ENCODE results near the gene CLTA.

Gene CLTA

GRCh38 chr9:36190388-36191289 is at the start of gene CLTA:
Gene CLTA (plus strand): TSS chr9:36190921. CDS start chr9:36191057, 136 bp downstream.
- TF ChIP-seq ZFX (IDR thresholded peaks at IDR 0.05) (peak; percentile 93), CTCF (conservative IDR thresholded peaks at IDR 0.05) (peak; percentile 82)
- peak within 1 kb of the TSS; percentile 95 for H3K27ac ChIP-seq

GRCh38 chr9:36141288-36141687 is 49.4 kb upstream of the CLTA start:
- H3K27ac ChIP-seq, result peak overlapping the region; percentile 27
- TF ChIP-seq ZFX (IDR thresholded peaks at IDR 0.05), result no peak
- TF ChIP-seq CTCF (conservative IDR thresholded peaks at IDR 0.05), result no peak; the same call in 1 of the 2 replicates

- H3K27ac ChIP-seq, result peak overlapping the region; percentile 27; the same call in 1 of the 2 replicates
- no peak for TF ChIP-seq CTCF (conservative IDR thresholded peaks at IDR 0.05)
- no peak for TF ChIP-seq ZFX (IDR thresholded peaks at IDR 0.05)
These were observed 49.0 kb upstream of the CLTA start for GRCh38 chr9:36141761-36142160.

- H3K27ac ChIP-seq, result no peak overlapping the region
- TF ChIP-seq ZFX (IDR thresholded peaks at IDR 0.05), result no peak
- no peak for TF ChIP-seq CTCF (conservative IDR thresholded peaks at IDR 0.05)
These were observed 48.0 kb upstream of the CLTA start for GRCh38 chr9:36142510-36143244.

GRCh38 chr9:36143245-36143641 is 47.5 kb upstream of the CLTA start:
- TF ChIP-seq ZFX (IDR thresholded peaks at IDR 0.05) (no peak), CTCF (conservative IDR thresholded peaks at IDR 0.05) (no peak)
- H3K27ac ChIP-seq, result no peak overlapping the region

- TF ChIP-seq CTCF (conservative IDR thresholded peaks at IDR 0.05), result no peak
- no peak for TF ChIP-seq ZFX (IDR thresholded peaks at IDR 0.05)
- H3K27ac ChIP-seq, result no peak overlapping the region
These were observed 46.1 kb upstream of the CLTA start for GRCh38 chr9:36144309-36145232.
